MM.1S (cell line): ENCODE measurements around the gene EXOC4.

Experiments
- DNase-seq: peaks from one replicate; pipeline ENCODE4 v3.0.0-alpha.2; 2015
- H2AFZ ChIP-seq: fragments of 300-600 bp; sonication (generic); 2 replicates; pipeline ENCODE4 v1.6.0; 2016; ENCODE audit warnings: antibody characterized with exemption, low read length
- H3F3A ChIP-seq: fragments of 300-600 bp; sonication (generic); 2 replicates; pipeline ENCODE4 v1.6.1; 2016; ENCODE audit warnings: mild to moderate bottlenecking, antibody characterized with exemption, low read length, moderate library complexity, mixed read lengths; ENCODE audit not compliant: insufficient read depth
- H3K27ac ChIP-seq: fragments of 300-600 bp; sonication (generic); 2 replicates; pipeline ENCODE4 v1.5.1; 2016; ENCODE audit warnings: mild to moderate bottlenecking, low read length
- H3K27me3 ChIP-seq: fragments of 300-600 bp; sonication (generic); replicated peaks from 2 replicates; pipeline ENCODE4 v1.6.0; 2016; ENCODE audit warnings: low read length; ENCODE audit not compliant: insufficient read depth
- H3K36me3 ChIP-seq: fragments of 300-600 bp; sonication (generic); replicated peaks from 2 replicates; pipeline ENCODE4 v1.6.1; 2016; ENCODE audit warnings: mild to moderate bottlenecking, low read length, mixed read lengths; ENCODE audit not compliant: insufficient read depth
- H3K4me1 ChIP-seq: fragments of 300-600 bp; sonication (generic); 2 replicates; pipeline ENCODE4 v1.6.1; 2016; ENCODE audit warnings: low read length, mixed read lengths
- H3K4me2 ChIP-seq: fragments of 300-600 bp; sonication (generic); 2 replicates; pipeline ENCODE4 v1.6.0; 2016; ENCODE audit warnings: low read depth, low read length
- H3K4me3 ChIP-seq: fragments of 300-600 bp; sonication (generic); 2 replicates; pipeline ENCODE4 v1.5.1; 2016; ENCODE audit warnings: low read length, mixed read lengths
- H3K79me2 ChIP-seq: fragments of 300-600 bp; sonication (generic); 2 replicates; pipeline ENCODE4 v1.6.1; 2016; ENCODE audit warnings: mixed run types, low read length, mixed read lengths
- H3K9ac ChIP-seq: fragments of 300-600 bp; sonication (generic); 2 replicates; pipeline ENCODE4 v1.6.1; 2016; ENCODE audit warnings: low read length, mixed read lengths
- H3K9me2 ChIP-seq: fragments of 300-600 bp; sonication (generic); replicated peaks from 2 replicates; pipeline ENCODE4 v1.6.1; 2016; ENCODE audit warnings: mild to moderate bottlenecking, low read length, mixed read lengths; ENCODE audit not compliant: insufficient read depth
- H3K9me3 ChIP-seq: fragments of 300-600 bp; sonication (generic); replicated peaks from 2 replicates; pipeline ENCODE4 v1.6.1; 2016; ENCODE audit warnings: mild to moderate bottlenecking, low read length, mixed read lengths; ENCODE audit not compliant: insufficient read depth
- H4K20me1 ChIP-seq: fragments of 300-600 bp; sonication (generic); 2 replicates; pipeline ENCODE4 v1.6.1; 2016; ENCODE audit warnings: mild to moderate bottlenecking, low read length, moderate library complexity, mixed read lengths; ENCODE audit not compliant: insufficient read depth
- CTCF ChIP-seq: fragments of 300-600 bp; sonication (generic); IDR thresholded peaks from 2 replicates; pipeline ENCODE4 v1.5.1; 2016; ENCODE audit warnings: antibody characterized with exemption, low read length, mixed read lengths
- EZH2 ChIP-seq: fragments of 300-600 bp; sonication (generic); optimal IDR thresholded peaks from 2 replicates; pipeline ENCODE3; 2017; ENCODE audit warnings: low read depth, mild to moderate bottlenecking, antibody characterized with exemption, low read length, mixed read lengths
- EZH2phosphoT487 ChIP-seq: fragments of 300-600 bp; sonication (generic); IDR thresholded peaks from 2 replicates; pipeline ENCODE4 v1.6.1; 2018; ENCODE audit warnings: antibody characterized with exemption, low read length

EXOC4 gene

GRCh38 chr7:134085311-134085710, 832.4 kb downstream of the EXOC4 start:
- Histone ChIP-seq H3K4me3 (no peak overlapping the region), H3K27ac (no peak overlapping the region), H2AFZ (no peak overlapping the region), H3K36me3 (no peaks in the 10 kb centered on the region), H3K9ac (no peak overlapping the region), H3K9me2 (no peaks in the 10 kb centered on the region), H3K9me3 (no peaks in the 10 kb centered on the region), H3K79me2 (no peaks in the 10 kb centered on the region), H3K4me2 (no peak overlapping the region), H4K20me1 (no peaks in the 10 kb centered on the region), H3K4me1 (peaks cover 28% of the 10 kb centered on the region), H3F3A (no peaks in the 10 kb centered on the region), H3K27me3 (no peaks in the 10 kb centered on the region)
- TF ChIP-seq EZH2phosphoT487 (no peak), CTCF (no peak), EZH2 (no peak)
- no peak for DNase-seq

- Histone ChIP-seq H3K9ac (no peak overlapping the region), H3K4me2 (no peak overlapping the region), H3K9me3 (no peaks in the 10 kb centered on the region), H3K9me2 (no peaks in the 10 kb centered on the region), H3K36me3 (no peaks in the 10 kb centered on the region), H3K27ac (no peak overlapping the region), H3K4me3 (no peak overlapping the region), H4K20me1 (no peaks in the 10 kb centered on the region), H2AFZ (no peak overlapping the region), H3F3A (no peaks in the 10 kb centered on the region), H3K4me1 (peaks cover 28% of the 10 kb centered on the region), H3K79me2 (no peaks in the 10 kb centered on the region), H3K27me3 (no peaks in the 10 kb centered on the region)
- no peak for DNase-seq
- TF ChIP-seq CTCF: no peak
- TF ChIP-seq EZH2phosphoT487: no peak
- no peak for TF ChIP-seq EZH2
These were observed 834.3 kb downstream of the EXOC4 start for GRCh38 chr7:134086998-134087735.

GRCh38 chr7:134088199-134088598, 835.3 kb downstream of the EXOC4 start:
- no peak for DNase-seq
- Histone ChIP-seq H3K9me3 (no peaks in the 10 kb centered on the region), H3K79me2 (no peaks in the 10 kb centered on the region)

More at GRCh38 chr7:134088199-134088598, 835.3 kb downstream of the EXOC4 start:
- H3K36me3 ChIP-seq: no peaks in the 10 kb centered on the region
- H3K27ac ChIP-seq: no peak overlapping the region
- no peaks in the 10 kb centered on the region for H4K20me1 ChIP-seq
- H3K4me3 ChIP-seq: no peak overlapping the region
- H2AFZ ChIP-seq: no peak overlapping the region
- no peaks in the 10 kb centered on the region for H3K9me2 ChIP-seq
- no peak for TF ChIP-seq EZH2phosphoT487
- no peak for TF ChIP-seq CTCF
- no peak for TF ChIP-seq EZH2
- peaks cover 28% of the 10 kb centered on the region for H3K4me1 ChIP-seq
- no peaks in the 10 kb centered on the region for H3K27me3 ChIP-seq
- no peaks in the 10 kb centered on the region for H3F3A ChIP-seq
- H3K9ac ChIP-seq: no peak overlapping the region
- no peak overlapping the region for H3K4me2 ChIP-seq
